K562 (cell line): ENCODE measurements around the gene DDX41. TPM values are rescaled to one million over a fixed set of nuclear protein-coding genes. Genes with fewer than 3 reads are reported as not detected.

Source experiments
- BRD4 ChIP-seq: fragments of 200-600 bp; sonication (generic); IDR thresholded peaks from 2 replicates; pipeline ENCODE4 v1.6.1; 2017; ENCODE audit warnings: inconsistent platforms
- CBFB ChIP-seq: sonication (generic); formaldehyde crosslinking; IDR thresholded peaks from 2 replicates; pipeline ENCODE4 v1.4.0; 2020; ENCODE audit warnings: mild to moderate bottlenecking, missing genetic modification reagents
- GTF2E2 ChIP-seq: fragments of 200-800 bp; sonication (Bioruptor generic); IDR thresholded peaks from 2 replicates; pipeline ENCODE4 v1.6.1; 2016; ENCODE audit warnings: missing genetic modification characterization, missing compliant biosample characterization
- HNRNPUL1 ChIP-seq: fragments of 200-400 bp; formaldehyde crosslinking; IDR thresholded peaks from 2 replicates; pipeline ENCODE4 v1.6.1; 2017; ENCODE audit warnings: low read length
- IFI16 ChIP-seq: fragments of 250-450 bp; sonication (Bioruptor Pico); IDR thresholded peaks from 2 replicates; pipeline ENCODE4 v2.1.2; 2022; ENCODE audit warnings: mild to moderate bottlenecking, inconsistent platforms
- MTA2 ChIP-seq: fragments of 450-650 bp; IDR thresholded peaks from 2 replicates; pipeline ENCODE4 v1.6.1; 2016; ENCODE audit warnings: low read depth
- NFE2L1 ChIP-seq: fragments of 450-650 bp; IDR thresholded peaks from 2 replicates; pipeline ENCODE4 v1.6.1; 2016; ENCODE audit warnings: missing genetic modification characterization, low read depth, mild to moderate bottlenecking, missing compliant biosample characterization, moderate library complexity, borderline replicate concordance
- NRF1 ChIP-seq, 2 experiments: fragments of 450-650 bp; IDR thresholded peaks in 1 of 2; conservative IDR thresholded peaks in 1 of 2; 2 replicates each; pipeline ENCODE4 v1.6.1; 2014; ENCODE audit warnings: mild to moderate bottlenecking in 2 of 2
- OTX1 ChIP-seq: fragments of 450-650 bp; formaldehyde crosslinking; IDR thresholded peaks from 2 replicates; pipeline ENCODE4 v1.4.0; 2022; ENCODE audit warnings: mild to moderate bottlenecking
- PHTF2 ChIP-seq: fragments of 250-450 bp; sonication (Bioruptor Pico); IDR thresholded peaks from 2 replicates; pipeline ENCODE4 v1.5.0; 2021; ENCODE audit warnings: mild to moderate bottlenecking
- POLR2H ChIP-seq: IDR thresholded peaks from 2 replicates; pipeline ENCODE4 v1.6.1; 2016; ENCODE audit warnings: missing genetic modification characterization, low read depth, mild to moderate bottlenecking, control low read depth, missing compliant biosample characterization, moderate library complexity
- SLC30A9 ChIP-seq: fragments of 250-450 bp; sonication (Bioruptor Pico); IDR thresholded peaks from 2 replicates; pipeline ENCODE4 v1.8.0; 2022; ENCODE audit warnings: mild to moderate bottlenecking, moderate library complexity
- TBP ChIP-seq: optimal IDR thresholded peaks from 2 replicates; pipeline ENCODE3; 2011; ENCODE audit warnings: low read depth, low read length, improper control_type of control experiment
- TCF3 ChIP-seq: sonication (generic); formaldehyde crosslinking; IDR thresholded peaks from 2 replicates; pipeline ENCODE4 v1.4.0; 2020; ENCODE audit warnings: mild to moderate bottlenecking, missing genetic modification reagents
- WHSC1 ChIP-seq: IDR thresholded peaks from one replicate; pipeline ENCODE4 v1.6.1; 2012; ENCODE audit warnings: low read length, control low read depth, inconsistent platforms
- ZNF316 ChIP-seq: fragments of 450-650 bp; IDR thresholded peaks from 2 replicates; pipeline ENCODE4 v1.6.1; 2016
- ZNF436 ChIP-seq: fragments of 250-450, 450-650 bp; sonication (Bioruptor Pico); formaldehyde crosslinking; IDR thresholded peaks from 2 replicates; pipeline ENCODE4 v1.7.0; 2020; ENCODE audit warnings: mild to moderate bottlenecking
- polyA plus RNA-seq, 8 experiments: library from polyadenylated mRNA; depleted of rRNA in 4 of 8; stranded (reverse) in 5 of 8; unstranded in 3 of 8; fragments of >200 nt; fragmentation: Nextera tagmentation in 2 of 8; fragmentation: Illumina TruSeq in 1 of 8; extraction: Ambion mirVana in 2 of 8; extraction: Trizol in 1 of 8; gene quantifications; 2 replicates each; pipeline versions ENCODE4 v1.2.1 to v1.2.3, GENCODE V29; 2011 to 2014; ENCODE audit warnings: inconsistent platforms in 1 of 8, missing spikeins in 1 of 8
- total RNA-seq, 7 experiments: library from RNA; depleted of rRNA in 6 of 7; stranded (reverse); fragments of >200 nt in 6 of 7; fragmentation: Illumina TruSeq in 2 of 7; extraction: Trizol in 2 of 7; gene quantifications; 2 replicates each; pipeline versions ENCODE4 v1.2.1 to v1.2.3, GENCODE V29; 2011 to 2021; ENCODE audit warnings: low replicate concordance in 1 of 7
- TF ChIP-seq, protein P1 (sequence below): IDR thresholded peaks from 2 replicates; pipeline ENCODE4 v1.6.1; 2012; ENCODE audit warnings: low read depth, low read length, improper control_type of control experiment, borderline replicate concordance
- TF ChIP-seq, protein P2 (sequence below): fragments of 450-650 bp; IDR thresholded peaks from 2 replicates; pipeline ENCODE4 v1.6.1; 2017; ENCODE audit warnings: antibody characterized with exemption, mild to moderate bottlenecking
- TF ChIP-seq, protein P3 (sequence below), 2 experiments: fragments of 450-650 bp in 1 of 2; sonication (generic) in 1 of 2; formaldehyde crosslinking; conservative IDR thresholded peaks; 2 replicates each; pipeline versions ENCODE4 v1.4.0 to v1.8.1; 2020 to 2022; ENCODE audit warnings: mild to moderate bottlenecking in 1 of 2, missing genetic modification reagents in 1 of 2
- TF ChIP-seq, protein P4 (sequence below): IDR thresholded peaks from 3 replicates; pipeline ENCODE4 v1.6.1; 2011; ENCODE audit warnings: borderline replicate concordance, mild to moderate bottlenecking; ENCODE audit not compliant: insufficient read length, insufficient read depth

DDX41 gene
- total and polyA plus RNA-seq, 9 of the 15 experiments (the other 6 are each of a cell fraction or from before 2014, with no cell fraction given) = 38.2 to 284 (median 116) TPM

DNA sequence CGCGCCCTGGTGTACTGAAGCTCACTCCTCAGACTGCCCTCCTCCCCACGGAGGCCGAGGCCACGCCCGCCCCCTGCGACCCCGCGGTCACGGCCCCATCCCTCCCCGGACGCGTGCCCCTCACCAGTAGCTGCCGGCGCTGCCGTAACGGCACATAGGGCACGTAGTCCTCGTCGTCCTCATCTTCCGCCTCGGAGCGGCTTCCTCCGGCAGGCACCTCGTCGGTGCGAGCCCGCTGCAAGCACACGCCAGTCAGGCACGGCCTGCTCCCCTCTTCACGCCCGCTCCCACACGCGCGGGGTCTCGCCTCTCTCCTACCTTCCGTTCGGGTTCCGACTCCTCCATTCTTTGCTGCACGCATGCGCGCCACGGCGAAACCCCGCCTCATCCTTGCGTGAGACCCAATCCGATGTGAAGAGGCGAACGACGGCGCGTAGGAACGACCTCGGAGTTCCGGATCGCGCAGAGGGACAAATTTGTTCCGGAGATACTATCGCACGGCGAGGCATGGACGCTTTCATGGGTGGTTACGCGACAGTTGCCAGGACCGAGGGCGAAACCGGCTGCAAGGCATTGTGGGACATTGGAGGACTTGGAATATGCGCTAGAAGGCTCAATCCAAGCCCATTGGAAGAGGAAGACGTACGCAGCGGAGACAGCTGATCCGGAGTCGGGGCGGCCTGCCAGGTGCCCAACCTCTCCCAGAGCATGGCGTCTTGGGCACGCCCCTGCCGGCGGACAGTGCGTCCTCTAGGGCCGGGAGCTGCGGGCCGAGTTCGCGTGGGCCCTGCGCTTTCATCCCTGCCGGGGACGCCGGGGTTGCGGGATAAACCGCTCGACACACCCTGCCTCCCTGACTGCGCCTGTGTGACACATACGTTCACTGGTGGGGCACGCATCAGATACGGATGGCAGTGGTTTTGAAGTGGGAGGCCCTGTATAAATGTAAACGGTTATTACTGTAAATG lies at the start of gene DDX41 (continued):
- TF ChIP-seq, protein P1, sequence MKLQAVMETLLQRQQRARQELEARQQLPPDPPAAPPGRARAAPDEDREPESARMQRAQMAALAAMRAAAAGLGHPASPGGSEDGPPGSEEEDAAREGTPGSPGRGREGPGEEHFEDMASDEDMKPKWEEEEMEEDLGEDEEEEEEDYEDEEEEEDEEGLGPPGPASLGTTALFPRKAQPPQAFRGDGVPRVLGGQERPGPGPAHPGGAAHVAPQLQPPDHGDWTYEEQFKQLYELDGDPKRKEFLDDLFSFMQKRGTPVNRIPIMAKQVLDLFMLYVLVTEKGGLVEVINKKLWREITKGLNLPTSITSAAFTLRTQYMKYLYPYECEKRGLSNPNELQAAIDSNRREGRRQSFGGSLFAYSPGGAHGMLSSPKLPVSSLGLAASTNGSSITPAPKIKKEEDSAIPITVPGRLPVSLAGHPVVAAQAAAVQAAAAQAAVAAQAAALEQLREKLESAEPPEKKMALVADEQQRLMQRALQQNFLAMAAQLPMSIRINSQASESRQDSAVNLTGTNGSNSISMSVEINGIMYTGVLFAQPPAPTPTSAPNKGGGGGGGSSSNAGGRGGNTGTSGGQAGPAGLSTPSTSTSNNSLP = no peak
- TF ChIP-seq PHTF2 (CRISPR knock-in tag) (no peak), WHSC1 (no peak), HNRNPUL1 (no peak), IFI16 (CRISPR knock-in tag) (no peak), CBFB (peak; percentile 61; the same call in 1 of the 2 replicates), OTX1 (CRISPR knock-in tag) (peak; percentile 32; the same call in 1 of the 2 replicates), NFE2L1 (tag) (no peak), TBP (peak; percentile 55), MTA2 (no peak), SLC30A9 (CRISPR knock-in tag) (no peak), BRD4 (no peak), ZNF436 (CRISPR knock-in tag) (no peak), TCF3 (no peak; the same call in 1 of the 2 replicates), POLR2H (tag) (no peak; the same call in 1 of the 2 replicates), NRF1 (conservative IDR thresholded peaks at IDR 0.05 in 1 of 2, IDR thresholded peaks at IDR 0.05 in 1 of 2) (peak; percentile 97 to 98), ZNF316 (no peak), GTF2E2 (tag) (no peak)
- TF ChIP-seq, protein P2, sequence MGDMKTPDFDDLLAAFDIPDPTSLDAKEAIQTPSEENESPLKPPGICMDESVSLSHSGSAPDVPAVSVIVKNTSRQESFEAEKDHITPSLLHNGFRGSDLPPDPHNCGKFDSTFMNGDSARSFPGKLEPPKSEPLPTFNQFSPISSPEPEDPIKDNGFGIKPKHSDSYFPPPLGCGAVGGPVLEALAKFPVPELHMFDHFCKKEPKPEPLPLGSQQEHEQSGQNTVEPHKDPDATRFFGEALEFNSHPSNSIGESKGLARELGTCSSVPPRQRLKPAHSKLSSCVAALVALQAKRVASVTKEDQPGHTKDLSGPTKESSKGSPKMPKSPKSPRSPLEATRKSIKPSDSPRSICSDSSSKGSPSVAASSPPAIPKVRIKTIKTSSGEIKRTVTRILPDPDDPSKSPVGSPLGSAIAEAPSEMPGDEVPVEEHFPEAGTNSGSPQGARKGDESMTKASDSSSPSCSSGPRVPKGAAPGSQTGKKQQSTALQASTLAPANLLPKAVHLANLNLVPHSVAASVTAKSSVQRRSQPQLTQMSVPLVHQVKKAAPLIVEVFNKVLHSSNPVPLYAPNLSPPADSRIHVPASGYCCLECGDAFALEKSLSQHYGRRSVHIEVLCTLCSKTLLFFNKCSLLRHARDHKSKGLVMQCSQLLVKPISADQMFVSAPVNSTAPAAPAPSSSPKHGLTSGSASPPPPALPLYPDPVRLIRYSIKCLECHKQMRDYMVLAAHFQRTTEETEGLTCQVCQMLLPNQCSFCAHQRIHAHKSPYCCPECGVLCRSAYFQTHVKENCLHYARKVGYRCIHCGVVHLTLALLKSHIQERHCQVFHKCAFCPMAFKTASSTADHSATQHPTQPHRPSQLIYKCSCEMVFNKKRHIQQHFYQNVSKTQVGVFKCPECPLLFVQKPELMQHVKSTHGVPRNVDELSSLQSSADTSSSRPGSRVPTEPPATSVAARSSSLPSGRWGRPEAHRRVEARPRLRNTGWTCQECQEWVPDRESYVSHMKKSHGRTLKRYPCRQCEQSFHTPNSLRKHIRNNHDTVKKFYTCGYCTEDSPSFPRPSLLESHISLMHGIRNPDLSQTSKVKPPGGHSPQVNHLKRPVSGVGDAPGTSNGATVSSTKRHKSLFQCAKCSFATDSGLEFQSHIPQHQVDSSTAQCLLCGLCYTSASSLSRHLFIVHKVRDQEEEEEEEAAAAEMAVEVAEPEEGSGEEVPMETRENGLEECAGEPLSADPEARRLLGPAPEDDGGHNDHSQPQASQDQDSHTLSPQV = no peak
- TF ChIP-seq, protein P3, sequence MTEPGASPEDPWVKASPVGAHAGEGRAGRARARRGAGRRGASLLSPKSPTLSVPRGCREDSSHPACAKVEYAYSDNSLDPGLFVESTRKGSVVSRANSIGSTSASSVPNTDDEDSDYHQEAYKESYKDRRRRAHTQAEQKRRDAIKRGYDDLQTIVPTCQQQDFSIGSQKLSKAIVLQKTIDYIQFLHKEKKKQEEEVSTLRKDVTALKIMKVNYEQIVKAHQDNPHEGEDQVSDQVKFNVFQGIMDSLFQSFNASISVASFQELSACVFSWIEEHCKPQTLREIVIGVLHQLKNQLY (CRISPR knock-in tag; conservative IDR thresholded peaks at IDR 0.05) = no peak
- TF ChIP-seq, protein P4, sequence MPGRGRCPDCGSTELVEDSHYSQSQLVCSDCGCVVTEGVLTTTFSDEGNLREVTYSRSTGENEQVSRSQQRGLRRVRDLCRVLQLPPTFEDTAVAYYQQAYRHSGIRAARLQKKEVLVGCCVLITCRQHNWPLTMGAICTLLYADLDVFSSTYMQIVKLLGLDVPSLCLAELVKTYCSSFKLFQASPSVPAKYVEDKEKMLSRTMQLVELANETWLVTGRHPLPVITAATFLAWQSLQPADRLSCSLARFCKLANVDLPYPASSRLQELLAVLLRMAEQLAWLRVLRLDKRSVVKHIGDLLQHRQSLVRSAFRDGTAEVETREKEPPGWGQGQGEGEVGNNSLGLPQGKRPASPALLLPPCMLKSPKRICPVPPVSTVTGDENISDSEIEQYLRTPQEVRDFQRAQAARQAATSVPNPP = no peak
